MM.1S (cell line): ENCODE data around the gene ELF2.
A peak's percentile ranks its signal among the peaks of the same experiment; 100 is the strongest.

Experiments used
- DNase-seq: peaks from one replicate; pipeline ENCODE4 v3.0.0-alpha.2; 2015
- H2AFZ ChIP-seq: fragments of 300-600 bp; sonication (generic); 2 replicates; pipeline ENCODE4 v1.6.0; 2016; ENCODE audit warnings: antibody characterized with exemption, low read length
- H3F3A ChIP-seq: fragments of 300-600 bp; sonication (generic); 2 replicates; pipeline ENCODE4 v1.6.1; 2016; ENCODE audit warnings: mild to moderate bottlenecking, antibody characterized with exemption, low read length, moderate library complexity, mixed read lengths; ENCODE audit not compliant: insufficient read depth
- H3K27ac ChIP-seq: fragments of 300-600 bp; sonication (generic); 2 replicates; pipeline ENCODE4 v1.5.1; 2016; ENCODE audit warnings: mild to moderate bottlenecking, low read length
- H3K27me3 ChIP-seq: fragments of 300-600 bp; sonication (generic); replicated peaks from 2 replicates; pipeline ENCODE4 v1.6.0; 2016; ENCODE audit warnings: low read length; ENCODE audit not compliant: insufficient read depth
- H3K36me3 ChIP-seq: fragments of 300-600 bp; sonication (generic); replicated peaks from 2 replicates; pipeline ENCODE4 v1.6.1; 2016; ENCODE audit warnings: mild to moderate bottlenecking, low read length, mixed read lengths; ENCODE audit not compliant: insufficient read depth
- H3K4me1 ChIP-seq: fragments of 300-600 bp; sonication (generic); 2 replicates; pipeline ENCODE4 v1.6.1; 2016; ENCODE audit warnings: low read length, mixed read lengths
- H3K4me2 ChIP-seq: fragments of 300-600 bp; sonication (generic); 2 replicates; pipeline ENCODE4 v1.6.0; 2016; ENCODE audit warnings: low read depth, low read length
- H3K4me3 ChIP-seq: fragments of 300-600 bp; sonication (generic); 2 replicates; pipeline ENCODE4 v1.5.1; 2016; ENCODE audit warnings: low read length, mixed read lengths
- H3K79me2 ChIP-seq: fragments of 300-600 bp; sonication (generic); 2 replicates; pipeline ENCODE4 v1.6.1; 2016; ENCODE audit warnings: mixed run types, low read length, mixed read lengths
- H3K9ac ChIP-seq: fragments of 300-600 bp; sonication (generic); 2 replicates; pipeline ENCODE4 v1.6.1; 2016; ENCODE audit warnings: low read length, mixed read lengths
- H3K9me2 ChIP-seq: fragments of 300-600 bp; sonication (generic); replicated peaks from 2 replicates; pipeline ENCODE4 v1.6.1; 2016; ENCODE audit warnings: mild to moderate bottlenecking, low read length, mixed read lengths; ENCODE audit not compliant: insufficient read depth
- H3K9me3 ChIP-seq: fragments of 300-600 bp; sonication (generic); replicated peaks from 2 replicates; pipeline ENCODE4 v1.6.1; 2016; ENCODE audit warnings: mild to moderate bottlenecking, low read length, mixed read lengths; ENCODE audit not compliant: insufficient read depth
- H4K20me1 ChIP-seq: fragments of 300-600 bp; sonication (generic); 2 replicates; pipeline ENCODE4 v1.6.1; 2016; ENCODE audit warnings: mild to moderate bottlenecking, low read length, moderate library complexity, mixed read lengths; ENCODE audit not compliant: insufficient read depth
- EZH2 ChIP-seq: fragments of 300-600 bp; sonication (generic); optimal IDR thresholded peaks from 2 replicates; pipeline ENCODE3; 2017; ENCODE audit warnings: low read depth, mild to moderate bottlenecking, antibody characterized with exemption, low read length, mixed read lengths
- EZH2phosphoT487 ChIP-seq: fragments of 300-600 bp; sonication (generic); IDR thresholded peaks from 2 replicates; pipeline ENCODE4 v1.6.1; 2018; ENCODE audit warnings: antibody characterized with exemption, low read length
- TF ChIP-seq, protein P1 (sequence below): fragments of 300-600 bp; sonication (generic); IDR thresholded peaks from 2 replicates; pipeline ENCODE4 v1.5.1; 2016; ENCODE audit warnings: antibody characterized with exemption, low read length, mixed read lengths

Gene ELF2

GRCh38 chr4:139144911-139145551 lies 32.0 kb downstream of the ELF2 start:
- peaks cover 96% of the 10 kb centered on the region for H3K79me2 ChIP-seq
- TF ChIP-seq, protein P1, sequence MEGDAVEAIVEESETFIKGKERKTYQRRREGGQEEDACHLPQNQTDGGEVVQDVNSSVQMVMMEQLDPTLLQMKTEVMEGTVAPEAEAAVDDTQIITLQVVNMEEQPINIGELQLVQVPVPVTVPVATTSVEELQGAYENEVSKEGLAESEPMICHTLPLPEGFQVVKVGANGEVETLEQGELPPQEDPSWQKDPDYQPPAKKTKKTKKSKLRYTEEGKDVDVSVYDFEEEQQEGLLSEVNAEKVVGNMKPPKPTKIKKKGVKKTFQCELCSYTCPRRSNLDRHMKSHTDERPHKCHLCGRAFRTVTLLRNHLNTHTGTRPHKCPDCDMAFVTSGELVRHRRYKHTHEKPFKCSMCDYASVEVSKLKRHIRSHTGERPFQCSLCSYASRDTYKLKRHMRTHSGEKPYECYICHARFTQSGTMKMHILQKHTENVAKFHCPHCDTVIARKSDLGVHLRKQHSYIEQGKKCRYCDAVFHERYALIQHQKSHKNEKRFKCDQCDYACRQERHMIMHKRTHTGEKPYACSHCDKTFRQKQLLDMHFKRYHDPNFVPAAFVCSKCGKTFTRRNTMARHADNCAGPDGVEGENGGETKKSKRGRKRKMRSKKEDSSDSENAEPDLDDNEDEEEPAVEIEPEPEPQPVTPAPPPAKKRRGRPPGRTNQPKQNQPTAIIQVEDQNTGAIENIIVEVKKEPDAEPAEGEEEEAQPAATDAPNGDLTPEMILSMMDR: no peak
- TF ChIP-seq EZH2phosphoT487: no peak
- TF ChIP-seq EZH2: no peak
- H4K20me1 ChIP-seq: no peaks in the 10 kb centered on the region; the same call in 1 of the 2 replicates
- no peak for DNase-seq
- H2AFZ ChIP-seq: no peak overlapping the region
- no peaks in the 10 kb centered on the region; the same call in 1 of the 2 replicates for H3K36me3 ChIP-seq
- H3K27me3 ChIP-seq: no peaks in the 10 kb centered on the region
- peaks cover 19% of the 10 kb centered on the region for H3K4me1 ChIP-seq
- no peak overlapping the region for H3K4me3 ChIP-seq
- H3K4me2 ChIP-seq: no peak overlapping the region
- H3K27ac ChIP-seq: no peak overlapping the region
- H3K9me3 ChIP-seq: no peaks in the 10 kb centered on the region
- H3K9me2 ChIP-seq: no peaks in the 10 kb centered on the region
- no peak overlapping the region for H3K9ac ChIP-seq
- no peaks in the 10 kb centered on the region for H3F3A ChIP-seq

DNA sequence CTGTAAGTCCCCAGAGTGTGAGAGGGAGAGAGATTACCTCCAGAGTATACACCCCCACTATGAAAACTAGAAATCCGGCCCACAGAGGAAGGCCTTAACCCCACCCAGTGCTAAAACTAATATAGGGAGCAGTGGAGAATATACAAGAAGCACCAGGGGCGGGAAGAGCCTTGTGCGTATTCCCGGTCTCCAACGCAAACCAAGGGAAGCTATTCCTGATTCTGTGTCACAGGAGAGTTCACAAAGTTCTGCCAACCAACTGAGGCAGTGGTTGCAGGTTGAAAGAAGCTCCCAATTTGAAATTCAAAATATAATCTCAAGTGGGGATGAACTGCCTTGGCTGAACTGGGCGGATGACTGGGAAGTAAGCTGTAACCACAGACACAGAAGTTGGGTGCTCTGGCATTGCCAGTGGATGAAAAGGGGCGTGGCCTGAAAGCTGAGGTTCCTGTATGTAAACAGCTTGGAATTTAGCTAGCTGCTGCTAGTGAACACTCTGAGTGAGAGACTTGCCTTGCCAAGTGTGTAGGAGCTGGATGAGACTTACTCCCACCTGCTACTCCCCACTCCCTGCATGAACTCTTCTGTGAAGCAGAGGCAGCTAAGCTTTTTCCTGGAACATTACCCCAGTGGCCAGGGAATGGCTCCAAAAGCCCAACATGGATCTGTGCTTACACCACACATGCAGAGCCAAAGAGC lies 32.7 kb downstream of the ELF2 start:
- Histone ChIP-seq H3K79me2 (peaks cover 95% of the 10 kb centered on the region), H3K4me3 (no peak overlapping the region), H3K27me3 (no peaks in the 10 kb centered on the region), H3K4me2 (no peak overlapping the region), H2AFZ (no peak overlapping the region), H4K20me1 (no peaks in the 10 kb centered on the region; the same call in 1 of the 2 replicates), H3K36me3 (no peaks in the 10 kb centered on the region; the same call in 1 of the 2 replicates), H3K9ac (no peak overlapping the region), H3K4me1 (peaks cover 19% of the 10 kb centered on the region), H3K9me2 (no peaks in the 10 kb centered on the region), H3K27ac (no peak overlapping the region), H3K9me3 (no peaks in the 10 kb centered on the region), H3F3A (no peaks in the 10 kb centered on the region)
- no peak for DNase-seq
- TF ChIP-seq EZH2phosphoT487 (no peak), EZH2 (no peak)
- TF ChIP-seq, protein P1: no peak

DNA sequence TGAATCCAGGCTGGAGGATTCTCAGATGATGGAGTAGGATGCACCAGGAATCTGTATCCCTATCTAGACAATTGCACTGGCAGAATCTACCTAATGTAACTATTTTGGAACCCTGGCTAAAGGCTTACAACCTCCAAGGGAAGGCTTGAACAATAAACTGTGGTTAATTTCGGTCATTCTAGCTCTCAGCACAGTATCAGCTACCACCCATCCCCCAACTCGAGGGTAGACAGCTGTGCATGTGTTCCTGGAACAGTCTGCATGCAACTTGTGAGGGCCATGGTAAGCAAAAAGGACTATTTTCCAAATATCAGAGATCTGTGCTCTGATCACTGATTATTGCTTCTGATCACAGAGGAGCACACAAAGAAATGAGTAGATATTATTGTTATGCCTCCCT lies 34.0 kb downstream of the ELF2 start:
- no peaks in the 10 kb centered on the region for H3K9me3 ChIP-seq
- no peaks in the 10 kb centered on the region for H3K27me3 ChIP-seq
- H4K20me1 ChIP-seq: no peaks in the 10 kb centered on the region; the same call in 1 of the 2 replicates
- H3F3A ChIP-seq: no peaks in the 10 kb centered on the region
- H3K4me3 ChIP-seq: no peak overlapping the region
- H3K9ac ChIP-seq: no peak overlapping the region
- no peak overlapping the region for H2AFZ ChIP-seq
- TF ChIP-seq EZH2phosphoT487 (no peak), EZH2 (no peak)
- TF ChIP-seq, protein P1: no peak
- H3K79me2 ChIP-seq: peaks cover 82% of the 10 kb centered on the region
- peaks cover 19% of the 10 kb centered on the region for H3K4me1 ChIP-seq
- no peak overlapping the region for H3K4me2 ChIP-seq
- H3K9me2 ChIP-seq: no peaks in the 10 kb centered on the region
- peak; percentile 50 for DNase-seq
- H3K27ac ChIP-seq: no peak overlapping the region
- H3K36me3 ChIP-seq: no peaks in the 10 kb centered on the region; the same call in 1 of the 2 replicates
